Measurements from ENCODE around the gene CNN2.

CNN2 gene

GRCh38 chr19:994516-994915 lies 31.9 kb upstream of the CNN2 start:
- in situ Hi-C loops (cut with MboI; ENCODE audit: low sequenced_read_pairs): no loop called here

- in situ Hi-C loops (cut with MboI; ENCODE audit: low sequenced_read_pairs): no loop called here
Observed at GRCh38 chr19:995051-995827, 31.2 kb upstream of the CNN2 start.

GRCh38 chr19:996051-996838 lies 30.2 kb upstream of the CNN2 start:
- in situ Hi-C loops (cut with MboI; ENCODE audit: low sequenced_read_pairs): no loop called here

GRCh38 chr19:998064-998463 lies 28.3 kb upstream of the CNN2 start:
- in situ Hi-C loops (cut with MboI; ENCODE audit: low sequenced_read_pairs): no loop called here

GRCh38 chr19:999379-999719 lies 27.1 kb upstream of the CNN2 start:
- in situ Hi-C loops (cut with MboI; ENCODE audit: low sequenced_read_pairs): no loop called here

- in situ Hi-C loops (cut with MboI; ENCODE audit: low sequenced_read_pairs): no loop called here
Observed at GRCh38 chr19:1000095-1000494, 26.3 kb upstream of the CNN2 start, which contains the start of gene GRIN3B. GRIN3B (plus strand) TSS chr19:1000419; CDS start chr19:1000438, 19 bp downstream.

- in situ Hi-C loops (cut with MboI; ENCODE audit: low sequenced_read_pairs): no loop called here
Observed at GRCh38 chr19:1000591-1001537, 25.5 kb upstream of the CNN2 start.

GRCh38 chr19:1001538-1002166 lies 24.8 kb upstream of the CNN2 start:
- in situ Hi-C loops (cut with MboI; ENCODE audit: low sequenced_read_pairs): no loop called here

GRCh38 chr19:1002600-1002999 lies 23.8 kb upstream of the CNN2 start:
- in situ Hi-C loops (cut with MboI; ENCODE audit: low sequenced_read_pairs): no loop called here

- in situ Hi-C loops (cut with MboI; ENCODE audit: low sequenced_read_pairs): no loop called here
Observed at GRCh38 chr19:1003283-1003682, 23.1 kb upstream of the CNN2 start.

- in situ Hi-C loops (cut with MboI; ENCODE audit: low sequenced_read_pairs): no loop called here
Observed at GRCh38 chr19:1004204-1004802, 22.1 kb upstream of the CNN2 start.

GRCh38 chr19:1004803-1005664 lies 21.4 kb upstream of the CNN2 start:
- in situ Hi-C loops (cut with MboI; ENCODE audit: low sequenced_read_pairs): no loop called here

GRCh38 chr19:1006711-1007398 lies 19.6 kb upstream of the CNN2 start:
- in situ Hi-C loops (cut with MboI; ENCODE audit: low sequenced_read_pairs): no loop called here

- in situ Hi-C loops (cut with MboI; ENCODE audit: low sequenced_read_pairs): no loop called here
Observed at GRCh38 chr19:1007399-1008251, 18.8 kb upstream of the CNN2 start.

- in situ Hi-C loops (cut with MboI; ENCODE audit: low sequenced_read_pairs): no loop called here
Observed at GRCh38 chr19:1008268-1009040, 18.0 kb upstream of the CNN2 start.

- in situ Hi-C loops (cut with MboI; ENCODE audit: low sequenced_read_pairs): no loop called here
Observed at GRCh38 chr19:1009041-1009980, 17.1 kb upstream of the CNN2 start.
